DMS114 treated with DMSO at 0.1 percent for 48 hours (cell line): ENCODE measurements around the gene KCND2.
"Not testable (repeated sequence)": the region's sequence is repeated elsewhere in the genome, so short reads cannot be mapped to it uniquely, and the experiment has no call there.

Experiments used
- DNase-seq: peaks from one replicate; lab custom pipeline; 2025; ENCODE audit not compliant: unreplicated experiment; lab: John Stamatoyannopoulos, UW

Gene KCND2

DNA sequence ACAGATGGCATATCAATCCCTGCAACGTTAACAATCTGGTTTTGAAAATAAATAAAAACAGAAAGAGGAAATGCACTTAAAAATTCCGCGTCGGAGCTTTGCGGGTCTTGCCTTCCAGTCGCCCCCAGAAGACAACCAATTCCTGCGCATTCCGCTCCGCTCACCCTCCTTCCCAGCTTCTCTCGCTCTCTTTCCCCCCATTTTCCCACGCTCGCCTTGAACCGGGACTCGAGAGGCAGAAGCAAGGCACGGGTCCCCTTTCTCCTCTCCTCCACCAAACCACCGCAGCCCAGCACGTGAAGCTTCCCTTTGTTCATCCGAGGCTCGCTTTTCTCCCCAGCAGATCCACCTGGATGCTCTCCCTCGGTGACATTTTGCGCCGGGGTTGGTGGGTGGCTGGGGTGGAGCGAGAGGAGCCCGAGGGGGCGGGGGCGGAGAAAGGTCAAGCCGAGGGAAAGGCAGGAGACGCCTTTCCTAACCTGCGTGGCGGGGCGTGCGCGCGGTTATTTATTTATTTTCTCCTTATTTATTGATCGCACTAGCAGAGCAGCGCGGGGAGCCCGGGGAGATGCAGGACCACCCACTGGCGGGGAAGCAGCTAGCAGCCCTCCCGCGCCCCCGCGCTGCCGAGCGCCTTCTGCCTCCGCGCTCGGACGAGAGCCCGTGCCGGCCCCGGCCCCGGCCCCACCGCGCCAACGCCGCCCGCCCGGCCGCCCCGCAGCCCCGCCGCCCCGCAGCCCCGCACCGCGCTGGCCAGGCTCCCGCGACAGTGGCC is at the start of gene KCND2:
Gene KCND2 (plus strand): TSS at position 475 of the 775 bp plus-strand sequence.
- no peak for DNase-seq

DNA sequence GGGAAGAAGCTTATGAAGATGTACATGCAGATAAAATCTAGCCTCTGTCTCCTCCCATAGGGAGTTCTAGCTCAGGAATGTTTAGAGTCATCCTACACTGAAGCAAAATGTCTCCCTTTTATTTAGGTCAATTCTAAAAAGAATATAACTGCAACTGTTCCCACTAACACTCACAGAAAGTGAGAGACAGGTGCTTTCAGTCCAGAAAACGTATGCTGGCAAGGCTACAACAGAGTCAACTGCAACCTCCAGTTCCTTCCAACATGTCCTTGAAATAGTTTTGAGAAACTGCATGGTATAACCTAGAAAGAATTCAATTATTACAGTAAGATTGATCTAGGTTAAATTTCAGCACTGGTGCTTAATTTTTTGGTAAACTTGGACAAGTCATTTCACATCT is 46.8 kb upstream of the KCND2 start:
- DNase-seq: no peak

DNA sequence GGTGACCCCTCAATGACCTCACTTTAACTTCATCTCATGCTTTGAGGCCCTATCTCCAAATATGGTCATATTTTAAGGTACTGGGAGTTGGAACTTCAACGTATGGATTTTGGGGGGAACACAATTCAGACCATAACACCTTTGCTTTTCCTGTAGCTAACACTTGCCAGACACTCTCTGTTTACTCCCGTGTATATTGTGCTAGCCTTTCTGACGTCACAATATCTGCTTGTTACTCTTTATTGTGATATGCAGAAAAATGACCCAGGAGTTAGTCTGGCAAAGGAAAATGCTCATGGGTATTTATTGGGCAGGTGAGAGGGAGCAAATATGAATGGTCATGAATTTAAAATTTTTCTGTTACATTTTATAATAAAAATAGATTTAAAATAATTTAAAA is 45.7 kb upstream of the KCND2 start:
- no peak for DNase-seq

- DNase-seq: no peak
These were observed 43.9 kb upstream of the KCND2 start for GRCh38 chr7:120229084-120229483.

- DNase-seq: no peak
These were observed 39.6 kb upstream of the KCND2 start for GRCh38 chr7:120233338-120233737.

- not testable (repeated sequence) for DNase-seq
These were observed 32.6 kb upstream of the KCND2 start for GRCh38 chr7:120240350-120240749.

- no peak for DNase-seq
These were observed 31.0 kb upstream of the KCND2 start for GRCh38 chr7:120241973-120242372.

DNA sequence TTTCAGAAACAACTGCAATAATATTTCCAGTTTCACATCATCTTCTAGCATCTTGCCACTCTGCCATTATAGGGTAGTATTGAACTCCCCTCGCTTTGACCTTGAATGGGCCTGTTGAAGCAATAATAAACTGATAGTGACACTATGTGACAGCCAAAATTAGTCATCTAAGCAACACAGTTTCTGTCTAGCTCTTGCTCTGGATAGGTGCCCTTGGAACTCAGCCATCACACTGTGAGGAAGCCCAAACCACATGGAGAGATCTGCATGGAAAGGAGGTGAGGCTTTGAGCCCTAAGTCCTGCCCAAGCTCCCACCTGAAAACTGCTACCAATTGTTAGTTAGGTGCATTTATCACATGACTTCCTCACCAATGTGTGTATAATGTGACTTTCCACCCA is 18.1 kb upstream of the KCND2 start:
- no peak for DNase-seq

DNA sequence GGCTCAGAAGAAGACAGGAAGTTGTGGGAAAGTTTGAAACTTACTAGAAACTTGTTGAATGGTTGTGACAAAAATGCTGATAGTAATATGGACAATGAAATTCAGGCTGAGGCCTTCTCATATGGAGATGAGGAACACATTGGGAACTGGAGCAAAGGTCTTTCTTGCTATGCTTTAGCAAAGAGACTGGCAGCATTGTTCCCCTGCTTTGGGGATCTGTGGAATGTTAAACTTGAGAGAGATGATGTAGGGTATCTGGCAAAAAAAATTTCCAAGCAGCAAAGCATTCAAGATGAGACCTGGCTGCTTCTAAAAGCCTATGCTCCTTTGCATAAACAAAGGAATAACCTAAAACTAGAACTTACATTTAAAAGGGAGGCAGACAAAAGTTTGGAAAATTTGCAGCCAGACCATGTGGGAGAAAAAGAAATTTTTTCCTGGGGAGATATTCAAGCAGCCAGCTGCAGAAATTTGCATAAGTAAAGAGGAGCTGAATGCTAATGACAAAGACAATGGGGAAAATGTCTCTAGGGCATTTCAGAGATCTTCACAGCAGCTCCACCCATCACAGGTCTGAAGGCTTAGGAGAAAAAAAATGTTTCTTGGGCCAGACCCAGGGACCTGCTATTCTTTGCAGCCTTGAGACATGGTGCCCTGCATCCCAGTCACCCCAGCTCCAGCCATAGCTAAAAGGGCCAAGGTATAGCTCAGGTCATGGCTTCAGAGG is 16.5 kb upstream of the KCND2 start:
- DNase-seq: no peak

DNA sequence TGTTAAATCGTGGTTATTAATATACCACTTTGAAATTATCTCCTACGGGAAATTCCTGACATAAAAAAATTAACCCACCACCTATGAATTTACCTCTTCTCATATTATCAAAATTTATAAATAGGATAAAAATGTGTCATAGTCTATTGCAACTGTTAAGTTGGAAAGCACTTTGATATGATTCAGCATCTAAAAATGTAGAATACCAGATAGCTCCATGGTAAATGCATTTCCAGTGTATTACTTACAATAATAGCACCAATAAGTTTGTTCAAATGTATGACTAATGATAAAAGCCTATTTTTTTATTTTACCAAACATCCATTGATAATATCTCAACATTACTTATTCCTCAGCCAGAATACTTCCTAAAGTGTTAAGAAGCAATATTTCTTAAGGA is 13.6 kb upstream of the KCND2 start:
- no peak for DNase-seq

GRCh38 chr7:120260111-120260510 is 12.9 kb upstream of the KCND2 start:
- DNase-seq: no peak

GRCh38 chr7:120272261-120272660 is 714 bp upstream of the KCND2 start:
- DNase-seq: peak; percentile 31

DNA sequence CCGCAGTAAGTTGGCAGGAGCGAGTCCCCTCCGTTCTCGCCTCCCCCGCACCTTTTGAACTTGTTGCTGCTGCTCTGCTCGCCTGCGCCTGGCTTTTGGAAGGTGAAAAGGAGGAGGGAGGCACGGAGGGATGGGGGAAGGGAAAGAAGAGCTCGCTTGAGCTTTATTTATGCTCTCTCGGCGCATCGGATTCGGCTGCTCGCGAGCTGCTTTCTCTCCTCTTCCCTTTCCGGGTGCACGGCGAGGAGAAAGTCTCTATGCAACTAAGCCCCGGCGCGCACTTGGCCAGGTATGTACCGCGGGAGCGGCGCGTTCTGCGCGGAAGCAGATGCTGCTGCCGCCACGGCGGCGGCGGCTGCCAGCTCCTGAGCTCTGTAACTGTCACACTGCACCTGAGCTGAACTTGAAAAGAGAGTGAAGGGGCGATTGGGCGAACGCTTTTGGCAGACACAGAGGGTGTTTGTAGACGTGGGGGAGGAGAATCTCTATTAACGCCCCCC is 551 bp downstream of the KCND2 start:
- DNase-seq: no peak

DNA sequence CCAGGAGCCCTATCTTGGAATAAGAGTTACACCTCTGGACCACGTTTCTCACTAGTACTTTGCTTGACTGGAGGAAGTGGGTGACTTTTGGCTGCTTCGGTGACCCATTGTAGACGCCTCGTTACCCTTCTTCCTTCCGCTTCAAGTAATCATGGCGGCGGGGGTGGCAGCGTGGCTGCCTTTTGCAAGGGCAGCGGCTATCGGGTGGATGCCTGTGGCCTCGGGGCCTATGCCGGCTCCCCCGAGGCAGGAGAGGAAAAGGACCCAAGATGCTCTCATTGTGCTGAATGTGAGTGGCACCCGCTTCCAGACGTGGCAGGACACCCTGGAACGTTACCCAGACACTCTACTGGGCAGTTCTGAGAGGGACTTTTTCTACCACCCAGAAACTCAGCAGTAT is 1.5 kb downstream of the KCND2 start:
- DNase-seq: no peak

GRCh38 chr7:120274899-120275298 is 1.9 kb downstream of the KCND2 start:
- no peak for DNase-seq

DNA sequence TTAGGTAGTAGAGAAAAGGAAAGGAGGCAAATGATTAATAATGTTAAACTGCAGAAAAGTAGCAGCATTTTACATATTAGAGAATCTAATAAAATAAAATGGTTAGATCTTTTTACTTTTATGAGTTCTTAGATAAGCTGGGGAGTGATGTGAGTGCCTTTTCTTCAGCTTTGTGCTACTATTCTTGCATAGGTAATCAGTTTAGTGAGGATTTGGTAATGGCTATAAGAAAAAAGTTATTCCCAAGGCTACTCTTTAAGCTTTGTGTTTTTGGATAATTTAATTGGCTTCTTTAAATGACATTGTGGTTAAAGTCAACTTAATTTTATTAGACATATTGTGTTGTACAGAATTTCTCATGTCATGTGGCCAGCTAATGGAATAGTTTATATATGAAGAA is 3.7 kb downstream of the KCND2 start:
- DNase-seq: no peak

DNA sequence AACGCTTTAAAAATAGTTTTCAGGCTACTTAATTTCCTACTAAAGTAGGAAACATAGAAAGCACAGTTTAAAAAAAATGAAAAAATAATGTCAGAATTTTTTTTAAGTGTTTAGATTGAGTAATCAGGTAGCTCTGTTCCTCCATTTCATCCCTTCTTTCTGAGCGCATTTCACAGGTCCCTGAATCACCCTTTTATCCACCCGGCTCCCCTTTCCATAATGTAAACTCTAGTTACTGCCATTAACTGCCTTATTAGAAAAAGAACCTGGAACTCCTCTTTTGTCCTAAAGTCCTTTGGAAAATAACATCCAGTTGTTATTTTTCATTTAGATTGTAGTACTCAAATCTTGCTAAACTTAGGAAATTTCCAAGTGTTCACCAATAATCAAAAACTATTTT is 5.8 kb downstream of the KCND2 start:
- DNase-seq: no peak

DNA sequence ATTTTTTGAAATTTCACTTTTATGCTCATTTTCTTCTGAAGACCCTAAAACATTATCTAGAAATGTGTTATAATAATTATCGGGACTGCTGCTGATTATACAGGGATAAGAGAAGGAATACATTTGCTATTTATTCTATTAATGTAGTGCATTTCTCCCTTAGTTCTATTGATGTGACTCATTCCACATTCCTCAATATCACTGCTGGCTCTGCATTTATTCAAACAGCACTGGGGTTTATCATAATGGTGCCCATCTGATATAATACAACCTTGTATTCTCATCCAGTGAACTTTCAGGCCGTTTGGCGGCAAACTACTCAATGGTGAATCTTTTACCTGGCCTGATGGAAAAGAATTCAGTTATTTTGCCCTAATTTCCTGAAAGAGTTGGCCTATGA is 7.8 kb downstream of the KCND2 start:
- DNase-seq: no peak

- DNase-seq: no peak
These were observed 20.1 kb downstream of the KCND2 start for GRCh38 chr7:120293027-120293426.

- no peak for DNase-seq
These were observed 29.2 kb downstream of the KCND2 start for GRCh38 chr7:120302190-120302589.

- no peak for DNase-seq
These were observed 30.1 kb downstream of the KCND2 start for GRCh38 chr7:120303105-120303504.

DNA sequence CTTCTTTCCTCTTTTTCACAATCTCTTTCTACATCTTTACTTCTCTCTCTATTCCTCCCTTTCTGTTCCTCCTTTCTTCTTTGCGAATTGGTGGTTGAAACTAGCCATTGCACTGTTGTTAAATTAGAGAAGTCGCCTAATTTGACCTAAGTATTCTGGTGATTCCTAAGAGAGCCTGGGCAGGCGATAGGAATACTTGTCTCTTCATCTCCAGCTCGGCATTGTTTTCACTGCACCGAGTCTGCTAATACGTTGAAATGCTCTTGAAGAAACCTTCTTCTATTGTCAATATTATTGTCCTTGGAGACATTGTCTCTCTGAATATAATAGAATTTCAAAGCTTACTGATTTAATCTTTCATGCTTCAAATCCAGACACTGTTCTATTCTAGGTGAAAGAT is 31.7 kb downstream of the KCND2 start:
- no peak for DNase-seq
